Ascending aorta (tissue), 2 donors: ENCODE data around the gene TBC1D1. TPM values are rescaled to one million over a fixed set of nuclear protein-coding genes. Genes with fewer than 3 reads are reported as not detected.

Experiments used
- DNase-seq, 2 donors: peaks; one replicate each; pipeline ENCODE4 v3.0.0-alpha.2; 2019; ENCODE audit warnings: low spot score in 2 of 2
- H3K27ac ChIP-seq, 2 donors: fragments of 200-600 bp; sonication (generic); one replicate each; pipeline ENCODE4 v1.5.1; 2016 to 2017; ENCODE audit warnings: mild to moderate bottlenecking in 1 of 2
- H3K27me3 ChIP-seq: fragments of 200-600 bp; sonication (generic); one replicate; pipeline ENCODE4 v1.5.1; 2017
- H3K36me3 ChIP-seq, 2 donors: fragments of 200-600 bp; sonication (generic); one replicate each; pipeline ENCODE4 v1.5.1; 2016
- H3K4me1 ChIP-seq, 2 donors: fragments of 200-600 bp; sonication (generic); one replicate each; pipeline ENCODE4 v1.5.1; 2016 to 2017; ENCODE audit warnings: mild to moderate bottlenecking in 1 of 2
- H3K4me3 ChIP-seq, 2 donors: fragments of 200-600 bp; sonication (generic); one replicate each; pipeline ENCODE4 v1.5.1; 2016 to 2017; ENCODE audit warnings: mild to moderate bottlenecking in 1 of 2
- H3K9me3 ChIP-seq, 2 donors: fragments of 200-600 bp; sonication (generic); one replicate each; pipeline ENCODE4 v1.5.1; 2016
- intact Hi-C: fragments of 100-400 bp; cut with DNase I; formaldehyde crosslinking; loops from one replicate; pipeline ENCODE4 v1.15.1; 2023
- total RNA-seq: library from RNA; depleted of rRNA; stranded (reverse); fragments of >200 nt; gene quantifications from one replicate; pipeline ENCODE4 v1.1.0, GENCODE V29; 2016
- TF ChIP-seq, protein P1 (sequence below), 3 experiments: fragments of 200-600 bp in 2 of 3; fragments of 450-650 bp in 1 of 3; sonication (generic) in 2 of 3; IDR thresholded peaks; one replicate each; pipeline ENCODE4 v1.5.1; 2016 to 2019; ENCODE audit warnings: antibody characterized with exemption in 3 of 3, mild to moderate bottlenecking in 1 of 3, moderate library complexity in 1 of 3

The TBC1D1 gene
- total RNA-seq, 1 donor from 2014 or later, result 132 TPM

DNA sequence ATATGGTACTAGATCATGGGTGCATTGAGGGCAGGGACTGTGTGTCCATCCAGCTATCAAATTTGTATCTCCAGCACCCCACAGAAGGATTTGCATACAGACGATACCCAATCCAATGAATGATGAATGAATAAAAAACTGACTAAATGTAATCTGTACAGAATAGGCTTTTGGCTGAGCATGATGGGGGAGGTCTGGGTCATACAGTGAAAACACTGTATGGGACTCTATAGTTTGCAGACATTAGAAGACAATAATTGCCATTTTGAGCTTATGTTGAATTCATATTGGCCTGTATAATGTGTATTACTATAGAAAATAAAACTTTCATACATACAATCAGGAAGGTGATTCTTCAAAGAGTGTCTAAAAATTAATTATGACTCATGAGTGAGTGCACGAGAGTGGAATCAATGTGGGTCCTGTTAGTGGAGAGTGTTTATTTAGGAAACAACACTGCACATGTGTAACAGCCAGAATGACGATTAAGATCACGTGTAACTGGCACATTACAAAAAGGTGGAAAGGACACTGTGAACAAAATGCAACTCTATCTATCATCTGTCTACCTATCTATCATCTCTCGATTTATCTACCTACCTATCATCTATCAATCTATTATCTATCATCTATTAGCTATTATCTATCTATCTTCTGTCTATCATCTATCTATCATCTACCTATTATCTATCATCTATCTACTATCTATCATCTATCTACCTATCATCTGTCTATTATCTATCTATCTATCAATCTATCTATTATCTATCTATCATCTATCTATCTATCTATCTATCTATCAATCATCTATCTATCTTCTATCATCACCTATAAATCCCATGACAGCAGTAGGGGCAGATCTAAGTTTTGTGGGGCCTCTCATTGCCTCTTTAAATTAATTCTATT is 270.6 kb downstream of the TBC1D1 start:
- Histone ChIP-seq H3K4me1 (peaks cover 0 to 6% of the 10 kb centered on the region in 2 donors), H3K27me3 (no peaks in the 10 kb centered on the region), H3K36me3 (no peaks in the 10 kb centered on the region), H3K27ac (no peak overlapping the region), H3K9me3 (no peaks in the 10 kb centered on the region), H3K4me3 (no peak overlapping the region)
- intact Hi-C loops, result no loop called here
- TF ChIP-seq, protein P1, sequence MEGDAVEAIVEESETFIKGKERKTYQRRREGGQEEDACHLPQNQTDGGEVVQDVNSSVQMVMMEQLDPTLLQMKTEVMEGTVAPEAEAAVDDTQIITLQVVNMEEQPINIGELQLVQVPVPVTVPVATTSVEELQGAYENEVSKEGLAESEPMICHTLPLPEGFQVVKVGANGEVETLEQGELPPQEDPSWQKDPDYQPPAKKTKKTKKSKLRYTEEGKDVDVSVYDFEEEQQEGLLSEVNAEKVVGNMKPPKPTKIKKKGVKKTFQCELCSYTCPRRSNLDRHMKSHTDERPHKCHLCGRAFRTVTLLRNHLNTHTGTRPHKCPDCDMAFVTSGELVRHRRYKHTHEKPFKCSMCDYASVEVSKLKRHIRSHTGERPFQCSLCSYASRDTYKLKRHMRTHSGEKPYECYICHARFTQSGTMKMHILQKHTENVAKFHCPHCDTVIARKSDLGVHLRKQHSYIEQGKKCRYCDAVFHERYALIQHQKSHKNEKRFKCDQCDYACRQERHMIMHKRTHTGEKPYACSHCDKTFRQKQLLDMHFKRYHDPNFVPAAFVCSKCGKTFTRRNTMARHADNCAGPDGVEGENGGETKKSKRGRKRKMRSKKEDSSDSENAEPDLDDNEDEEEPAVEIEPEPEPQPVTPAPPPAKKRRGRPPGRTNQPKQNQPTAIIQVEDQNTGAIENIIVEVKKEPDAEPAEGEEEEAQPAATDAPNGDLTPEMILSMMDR (IDR thresholded peaks at IDR 0.05), result no peak
- DNase-seq, result no peak

DNA sequence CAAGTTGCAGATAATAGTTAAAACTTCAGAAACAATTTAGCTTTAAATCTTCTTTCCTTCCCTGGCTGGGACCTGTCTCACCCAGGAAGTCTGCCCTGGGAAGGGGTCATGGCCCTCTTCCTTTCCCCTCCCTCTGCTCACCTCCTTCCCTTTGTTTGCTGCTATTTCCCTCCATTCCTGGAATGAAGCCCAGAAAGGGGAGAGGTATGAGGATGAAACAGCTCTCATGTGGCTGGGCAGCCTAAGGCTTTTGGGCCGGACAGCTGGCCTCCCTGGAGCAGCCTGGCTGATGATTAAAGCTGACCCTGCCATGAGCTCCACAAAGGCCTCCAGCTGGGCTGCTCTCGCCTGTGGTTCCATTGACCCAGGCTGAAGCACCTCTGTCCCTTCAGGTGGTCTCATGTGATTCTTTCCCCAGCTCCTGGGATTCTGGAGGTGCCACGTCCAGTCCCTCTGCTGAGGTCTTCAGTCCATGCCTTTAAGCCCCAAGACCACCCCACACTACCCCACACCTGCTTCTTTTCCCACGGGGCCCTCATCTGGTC is 271.4 kb downstream of the TBC1D1 start:
- TF ChIP-seq, protein P1 (IDR thresholded peaks at IDR 0.05), result no peak
- DNase-seq, result peak in 1 of 2 donors; percentile 37
- no peaks in the 10 kb centered on the region for H3K36me3 ChIP-seq
- no peak overlapping the region for H3K27ac ChIP-seq
- intact Hi-C loops, result no loop called here
- H3K9me3 ChIP-seq, result no peaks in the 10 kb centered on the region
- H3K4me3 ChIP-seq, result no peak overlapping the region
- peaks cover 0 to 6% of the 10 kb centered on the region in 2 donors for H3K4me1 ChIP-seq
- no peaks in the 10 kb centered on the region for H3K27me3 ChIP-seq

DNA sequence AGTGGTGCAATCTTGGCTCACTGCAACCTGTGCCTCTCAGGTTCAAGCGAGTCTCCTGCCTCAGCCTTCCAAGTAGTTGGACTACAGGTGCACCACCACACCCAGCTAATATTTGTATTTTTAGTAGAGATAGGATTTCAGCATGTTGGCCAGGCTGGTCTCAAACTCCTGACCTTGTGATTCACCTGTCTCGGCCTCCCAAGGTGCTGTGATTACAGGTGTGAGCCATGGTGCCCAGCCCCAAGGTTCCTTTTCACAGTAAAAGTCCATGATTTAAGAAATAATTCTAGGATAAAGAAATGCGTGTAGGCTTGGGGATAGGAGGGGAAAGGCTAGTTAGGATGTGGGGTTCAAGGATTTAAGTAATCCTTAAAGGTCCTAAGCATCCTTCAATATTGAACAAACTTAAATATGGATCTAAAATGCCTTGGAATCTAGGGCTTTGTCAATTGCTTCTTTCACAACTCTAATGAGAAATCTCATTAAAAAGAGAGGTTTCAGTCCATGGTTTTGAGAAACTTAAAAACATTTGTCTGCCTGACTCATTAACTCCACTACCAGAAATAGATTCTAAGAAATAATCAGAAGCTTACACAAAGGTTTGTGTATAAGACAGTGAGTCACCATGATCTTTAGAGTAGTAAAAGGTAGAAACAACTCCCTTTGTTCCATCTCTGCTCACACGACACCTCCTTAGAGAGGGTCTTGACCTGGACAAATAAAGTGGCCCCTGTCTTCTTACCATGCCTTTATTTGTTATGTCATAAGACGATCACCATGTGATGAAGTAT is 272.5 kb downstream of the TBC1D1 start:
- Histone ChIP-seq H3K4me3 (no peak overlapping the region), H3K27me3 (no peaks in the 10 kb centered on the region), H3K36me3 (no peaks in the 10 kb centered on the region), H3K9me3 (no peaks in the 10 kb centered on the region), H3K4me1 (peaks cover 0 to 6% of the 10 kb centered on the region in 2 donors), H3K27ac (no peak overlapping the region)
- DNase-seq, result peak in 1 of 2 donors; percentile 11
- TF ChIP-seq, protein P1 (IDR thresholded peaks at IDR 0.05), result no peak
- intact Hi-C loops, result no loop called here

DNA sequence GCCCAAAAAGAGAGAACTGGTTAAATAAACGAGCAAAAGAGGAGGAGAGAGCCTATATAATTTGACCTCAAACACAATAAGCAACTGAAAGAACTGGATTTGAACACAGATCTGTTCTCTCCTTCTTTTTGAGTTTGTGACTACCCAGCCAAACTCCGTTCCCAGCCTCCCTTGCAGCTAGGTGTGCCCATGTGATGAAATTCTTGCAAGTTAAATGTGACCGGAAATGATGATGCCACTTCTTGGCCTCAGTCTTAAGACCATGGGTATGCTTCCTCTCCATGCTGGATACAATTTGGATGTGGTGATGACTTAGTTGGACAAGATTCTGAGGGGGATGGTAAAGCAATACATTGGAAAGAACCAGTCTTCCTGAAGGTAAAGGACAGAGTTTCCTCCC is 273.5 kb downstream of the TBC1D1 start:
- Histone ChIP-seq H3K9me3 (no peaks in the 10 kb centered on the region), H3K27ac (no peak overlapping the region), H3K36me3 (no peaks in the 10 kb centered on the region), H3K4me1 (peaks cover 0 to 6% of the 10 kb centered on the region in 2 donors), H3K27me3 (no peaks in the 10 kb centered on the region), H3K4me3 (no peak overlapping the region)
- TF ChIP-seq, protein P1 (IDR thresholded peaks at IDR 0.05), result no peak
- intact Hi-C loops, result no loop called here
- DNase-seq, result peak in 1 of 2 donors; percentile 38

DNA sequence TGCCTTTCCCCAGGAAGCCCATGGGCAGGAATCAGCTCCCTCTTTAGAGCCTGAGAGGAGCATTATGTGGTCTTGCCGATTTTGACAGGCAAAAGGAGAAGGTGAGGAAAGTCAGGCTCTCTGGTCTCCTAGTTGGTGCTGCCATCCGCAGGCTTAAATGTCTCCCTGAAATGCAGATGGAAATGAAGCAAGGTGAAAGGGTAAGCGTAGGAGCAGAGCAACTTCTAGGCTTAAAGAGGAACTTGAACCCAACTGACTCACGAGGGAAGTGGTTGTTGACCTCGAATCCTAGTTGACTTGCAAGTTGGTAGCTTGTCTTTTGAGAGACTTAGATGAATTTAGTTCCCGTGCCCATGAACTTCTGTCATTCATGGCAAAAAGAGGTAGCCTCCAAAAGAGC is 275.2 kb downstream of the TBC1D1 start:
- H3K27ac ChIP-seq, result no peak overlapping the region

More for the DNA sequence above, 275.2 kb downstream of the TBC1D1 start:
- Histone ChIP-seq H3K9me3 (no peaks in the 10 kb centered on the region), H3K4me1 (peaks cover 0 to under 1% of the 10 kb centered on the region in 2 donors), H3K27me3 (no peaks in the 10 kb centered on the region), H3K36me3 (no peaks in the 10 kb centered on the region), H3K4me3 (no peak overlapping the region)
- DNase-seq, result peak in 1 of 2 donors; percentile 55
- TF ChIP-seq, protein P1 (IDR thresholded peaks at IDR 0.05), result no peak
- intact Hi-C loops, result no loop called here
